RWPE2 (cell line): ENCODE data around the gene FTCDNL1.
A peak's percentile ranks its signal among the peaks of the same experiment; 100 is the strongest.

Experiments used
- ATAC-seq: fragments of 200-7000 bp; cut with Tn5 transposase; 3 replicates; pipeline ENCODE4 v1.9.1; 2021; ENCODE audit warnings: low read depth
- DNase-seq: peaks from one replicate; pipeline ENCODE4 v3.0.0-alpha.2; 2020; ENCODE audit warnings: low spot score
- H3K27ac ChIP-seq: fragments of 450-650 bp; 2 replicates; pipeline ENCODE4 v1.5.1; 2017; ENCODE audit warnings: mild to moderate bottlenecking; ENCODE audit not compliant: poor library complexity, severe bottlenecking
- H3K27me3 ChIP-seq: fragments of 250-450 bp; sonication (Bioruptor Pico); 2 replicates; pipeline ENCODE4 v1.5.1; 2021; ENCODE audit warnings: mild to moderate bottlenecking, moderate library complexity; ENCODE audit not compliant: insufficient read depth, poor library complexity, severe bottlenecking
- H3K36me3 ChIP-seq: fragments of 250-450 bp; sonication (Bioruptor Pico); 2 replicates; pipeline ENCODE4 v1.5.1; 2020; ENCODE audit warnings: low read depth, mild to moderate bottlenecking, moderate library complexity
- H3K4me1 ChIP-seq: fragments of 250-450 bp; sonication (Bioruptor Pico); 2 replicates; pipeline ENCODE4 v1.5.1; 2021; ENCODE audit warnings: mild to moderate bottlenecking, moderate library complexity; ENCODE audit not compliant: insufficient read depth, poor library complexity, severe bottlenecking
- H3K4me3 ChIP-seq: fragments of 250-450 bp; sonication (Bioruptor Pico); 2 replicates; pipeline ENCODE4 v1.5.1; 2021; ENCODE audit warnings: mild to moderate bottlenecking, moderate library complexity; ENCODE audit not compliant: severe bottlenecking
- H3K9me3 ChIP-seq: fragments of 250-450 bp; sonication (Bioruptor Pico); 2 replicates; pipeline ENCODE4 v1.5.1; 2021; ENCODE audit warnings: mild to moderate bottlenecking, moderate library complexity; ENCODE audit not compliant: severe bottlenecking
- CTCF ChIP-seq: fragments of 450-650 bp; IDR thresholded peaks from one replicate; pipeline ENCODE4 v1.5.1; 2017; ENCODE audit warnings: mild to moderate bottlenecking, moderate library complexity; ENCODE audit not compliant: poor library complexity, severe bottlenecking

The FTCDNL1 gene

GRCh38 chr2:199777916-199778315, 73.1 kb downstream of the FTCDNL1 start:
- no peak overlapping the region for H3K27ac ChIP-seq
- DNase-seq, result no peak
- H3K36me3 ChIP-seq, result no peaks in the 10 kb centered on the region
- H3K27me3 ChIP-seq, result no peaks in the 10 kb centered on the region
- no peaks in the 10 kb centered on the region for H3K4me1 ChIP-seq
- H3K9me3 ChIP-seq, result no peaks in the 10 kb centered on the region
- TF ChIP-seq CTCF, result no peak
- no peak overlapping the region for H3K4me3 ChIP-seq
- ATAC-seq, result no peak

GRCh38 chr2:199777315-199777714, 73.7 kb downstream of the FTCDNL1 start:
- ATAC-seq, result no peak
- no peak for TF ChIP-seq CTCF
- DNase-seq, result no peak

GRCh38 chr2:199775267-199775666, 75.7 kb downstream of the FTCDNL1 start:
- no peaks in the 10 kb centered on the region for H3K27me3 ChIP-seq
- no peak for TF ChIP-seq CTCF
- no peaks in the 10 kb centered on the region for H3K9me3 ChIP-seq
- no peak for ATAC-seq
- H3K4me3 ChIP-seq, result no peak overlapping the region
- no peaks in the 10 kb centered on the region for H3K4me1 ChIP-seq
- H3K36me3 ChIP-seq, result no peaks in the 10 kb centered on the region
- no peak overlapping the region for H3K27ac ChIP-seq
- DNase-seq, result no peak

More at GRCh38 chr2:199777315-199777714, 73.7 kb downstream of the FTCDNL1 start:
- no peaks in the 10 kb centered on the region for H3K36me3 ChIP-seq
- no peak overlapping the region for H3K27ac ChIP-seq
- H3K4me3 ChIP-seq, result no peak overlapping the region
- no peaks in the 10 kb centered on the region for H3K4me1 ChIP-seq
- no peaks in the 10 kb centered on the region for H3K27me3 ChIP-seq
- H3K9me3 ChIP-seq, result no peaks in the 10 kb centered on the region

GRCh38 chr2:199772035-199772976, 78.7 kb downstream of the FTCDNL1 start:
- no peak for DNase-seq

More at GRCh38 chr2:199772035-199772976, 78.7 kb downstream of the FTCDNL1 start:
- no peak overlapping the region for H3K4me3 ChIP-seq
- H3K9me3 ChIP-seq, result no peaks in the 10 kb centered on the region
- no peak for TF ChIP-seq CTCF
- H3K4me1 ChIP-seq, result no peaks in the 10 kb centered on the region
- ATAC-seq, result peak; percentile 35; the same call in 1 of the 3 replicates
- no peaks in the 10 kb centered on the region for H3K36me3 ChIP-seq
- H3K27ac ChIP-seq, result no peak overlapping the region
- no peaks in the 10 kb centered on the region for H3K27me3 ChIP-seq
